HAP-1 (cell line): ENCODE measurements around the gene OPRD1.
"Not testable (repeated sequence)": the region's sequence is repeated elsewhere in the genome, so short reads cannot be mapped to it uniquely, and the experiment has no call there.

Experiments used
- DNase-seq, 2 experiments: peaks; one replicate each; pipeline ENCODE4 v3.0.0-alpha.2; 2016 to 2020; ENCODE audit warnings: low spot score in 2 of 2
- H3K27me3 ChIP-seq: fragments of 250-450 bp; sonication (Bioruptor Pico); 2 replicates; pipeline ENCODE4 v1.5.1; 2020; ENCODE audit warnings: low read depth, mild to moderate bottlenecking, moderate library complexity
- H3K36me3 ChIP-seq: fragments of 250-450 bp; sonication (Bioruptor Pico); replicated peaks from 2 replicates; pipeline ENCODE4 v1.5.1; 2020; ENCODE audit warnings: mild to moderate bottlenecking
- H3K4me1 ChIP-seq: fragments of 250-450 bp; sonication (Bioruptor Pico); 2 replicates; pipeline ENCODE4 v1.5.1; 2020; ENCODE audit warnings: mild to moderate bottlenecking
- H3K4me3 ChIP-seq: fragments of 250-450 bp; sonication (Bioruptor Pico); 2 replicates; pipeline ENCODE4 v1.5.1; 2020; ENCODE audit warnings: mild to moderate bottlenecking, moderate library complexity
- H3K9me3 ChIP-seq: fragments of 250-450 bp; sonication (Bioruptor Pico); 2 replicates; pipeline ENCODE4 v1.5.1; 2020; ENCODE audit warnings: mild to moderate bottlenecking, moderate library complexity
- in situ Hi-C: fragments of 300-500 bp; cut with MboI; formaldehyde crosslinking; loops from 3 replicates; pipeline ENCODE4 v1.14.3; 2020; ENCODE audit warnings: low sequenced_read_pairs, inconsistent platforms, mixed read lengths

OPRD1 gene

DNA sequence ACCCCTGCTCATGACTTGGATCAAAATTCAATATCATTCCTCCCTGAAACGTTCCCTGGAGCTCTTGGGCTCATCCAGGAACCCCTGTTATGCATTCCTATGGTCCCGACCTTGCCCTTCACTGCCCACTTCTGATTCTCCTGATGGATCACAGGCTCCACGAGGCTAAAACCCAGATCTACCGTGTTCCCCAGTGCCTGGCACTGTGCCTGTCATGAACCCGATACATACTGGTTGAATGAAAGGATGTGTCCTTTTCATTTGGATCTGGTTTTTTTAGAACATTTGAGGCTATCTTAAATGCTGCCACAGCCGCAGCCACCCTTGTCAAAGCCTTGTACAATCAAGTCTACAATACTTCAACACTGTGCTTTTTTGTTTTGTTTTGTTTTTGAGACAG lies 22.2 kb upstream of the OPRD1 start:
- Histone ChIP-seq H3K4me3 (no peak overlapping the region), H3K27me3 (no peaks in the 10 kb centered on the region), H3K9me3 (no peaks in the 10 kb centered on the region), H3K36me3 (no peaks in the 10 kb centered on the region), H3K4me1 (no peaks in the 10 kb centered on the region)
- DNase-seq: no peak
- in situ Hi-C loops: loop anchor here (5.0 kb wide), 1 partner anchor 77 kb away; no protein-coding TSS in a partner anchor

DNA sequence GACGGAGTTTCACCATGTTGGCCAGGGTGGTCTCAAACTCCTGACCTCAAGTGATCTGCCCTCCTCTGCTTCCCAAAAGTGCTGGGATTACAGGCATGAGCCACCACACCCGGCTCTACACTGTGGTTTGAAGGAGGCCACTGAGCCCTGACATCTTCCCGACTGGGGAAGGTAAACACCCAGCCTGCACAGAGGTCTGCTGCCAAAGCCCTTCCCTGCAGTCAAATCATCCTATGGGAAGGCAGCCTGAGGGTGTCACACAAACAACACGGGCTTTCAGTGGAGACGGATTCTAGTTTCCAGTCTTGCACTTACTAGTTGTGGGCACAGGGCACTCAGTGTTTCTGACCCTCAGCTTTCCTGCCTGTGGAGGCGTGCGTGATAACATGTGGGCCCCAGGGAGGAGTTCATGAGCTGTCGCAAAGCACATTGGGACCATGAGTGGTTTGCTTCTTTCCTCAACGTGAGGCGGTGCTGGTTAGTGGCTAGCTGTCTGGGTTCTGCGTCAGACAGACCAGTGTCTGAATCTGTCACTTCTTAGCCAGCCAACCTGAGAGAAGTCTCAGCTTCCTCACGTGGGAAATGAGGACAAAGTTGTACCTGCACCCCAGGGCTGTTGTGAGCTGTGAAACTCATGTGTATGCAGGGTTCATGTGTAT lies 21.5 kb upstream of the OPRD1 start:
- Histone ChIP-seq H3K36me3 (no peaks in the 10 kb centered on the region), H3K4me3 (no peak overlapping the region), H3K9me3 (no peaks in the 10 kb centered on the region), H3K4me1 (no peaks in the 10 kb centered on the region), H3K27me3 (no peaks in the 10 kb centered on the region)
- in situ Hi-C loops: no loop called here
- DNase-seq: no peak

DNA sequence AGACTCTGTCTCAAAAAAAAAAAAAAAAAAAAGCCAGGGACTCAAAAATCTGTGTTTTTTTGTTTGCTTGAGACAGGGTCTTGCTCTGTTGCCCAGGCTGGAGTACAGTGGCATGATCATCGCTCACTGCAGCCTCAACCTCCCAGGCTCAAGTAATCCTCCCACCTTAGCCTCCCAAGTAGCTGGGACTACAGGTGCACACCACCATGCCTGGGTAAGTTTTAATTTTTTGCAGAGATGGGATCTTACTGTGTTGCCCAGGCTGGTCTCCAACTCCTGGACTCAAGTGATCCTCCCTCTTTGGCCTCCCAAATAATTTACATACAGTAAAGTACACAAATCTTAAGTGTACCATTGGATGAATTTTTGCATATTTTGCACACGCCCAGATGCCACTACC lies 20.0 kb upstream of the OPRD1 start:
- H3K4me1 ChIP-seq, in situ Hi-C loops, H3K36me3 ChIP-seq: not testable (repeated sequence)

DNA sequence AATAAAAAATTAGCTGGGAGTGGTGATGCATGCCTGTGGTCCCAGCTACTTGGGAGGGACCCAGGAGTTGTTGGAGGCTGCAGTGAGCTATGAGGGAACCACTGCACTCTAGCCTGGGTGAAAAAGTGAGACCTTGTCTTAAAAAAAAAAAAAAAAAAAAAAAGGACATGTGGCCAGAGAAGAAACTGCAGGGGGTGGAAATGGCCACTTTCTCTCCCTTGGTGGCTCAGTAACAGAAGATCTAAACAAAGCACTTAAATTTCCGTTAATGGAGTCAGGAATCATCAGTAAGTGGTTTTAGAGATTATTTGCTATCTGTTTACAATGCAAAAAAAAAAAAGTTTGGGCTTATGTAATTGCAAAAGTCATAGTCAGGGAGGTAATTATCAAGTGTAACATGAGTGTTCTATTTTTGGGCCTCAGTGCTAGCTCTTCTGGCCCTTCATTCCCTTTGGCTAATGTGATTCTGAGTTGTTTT lies 19.3 kb upstream of the OPRD1 start:
- H3K27me3 ChIP-seq: no peaks in the 10 kb centered on the region
- H3K4me1 ChIP-seq: no peaks in the 10 kb centered on the region
- in situ Hi-C loops: no loop called here
- H3K36me3 ChIP-seq: no peaks in the 10 kb centered on the region
- no peaks in the 10 kb centered on the region for H3K9me3 ChIP-seq
- DNase-seq: no peak
- H3K4me3 ChIP-seq: no peak overlapping the region

More for the DNA sequence above, 20.0 kb upstream of the OPRD1 start:
- not testable (repeated sequence) for H3K4me3 ChIP-seq, H3K27me3 ChIP-seq, H3K9me3 ChIP-seq, DNase-seq

DNA sequence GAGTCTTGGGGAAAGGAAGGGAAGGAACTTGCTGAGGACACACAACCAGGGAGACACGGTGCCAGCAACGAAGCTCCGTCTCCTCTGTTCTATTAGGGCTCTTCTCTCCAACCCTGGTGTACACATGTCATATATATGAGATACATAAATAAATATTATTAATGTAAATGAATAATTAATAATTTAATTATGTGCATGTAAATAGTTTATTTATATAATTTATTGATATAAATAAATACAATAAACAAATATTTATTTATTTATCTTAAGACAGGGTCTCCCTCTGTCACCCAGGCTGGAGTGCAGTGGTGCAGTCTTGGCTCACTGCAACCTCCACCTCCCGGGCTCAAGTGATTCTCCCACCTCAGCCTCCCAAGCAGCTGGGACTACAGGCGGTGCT lies 17.4 kb upstream of the OPRD1 start:
- H3K4me1 ChIP-seq, H3K27me3 ChIP-seq, H3K4me3 ChIP-seq, DNase-seq, H3K36me3 ChIP-seq, H3K9me3 ChIP-seq, in situ Hi-C loops: not testable (repeated sequence)

DNA sequence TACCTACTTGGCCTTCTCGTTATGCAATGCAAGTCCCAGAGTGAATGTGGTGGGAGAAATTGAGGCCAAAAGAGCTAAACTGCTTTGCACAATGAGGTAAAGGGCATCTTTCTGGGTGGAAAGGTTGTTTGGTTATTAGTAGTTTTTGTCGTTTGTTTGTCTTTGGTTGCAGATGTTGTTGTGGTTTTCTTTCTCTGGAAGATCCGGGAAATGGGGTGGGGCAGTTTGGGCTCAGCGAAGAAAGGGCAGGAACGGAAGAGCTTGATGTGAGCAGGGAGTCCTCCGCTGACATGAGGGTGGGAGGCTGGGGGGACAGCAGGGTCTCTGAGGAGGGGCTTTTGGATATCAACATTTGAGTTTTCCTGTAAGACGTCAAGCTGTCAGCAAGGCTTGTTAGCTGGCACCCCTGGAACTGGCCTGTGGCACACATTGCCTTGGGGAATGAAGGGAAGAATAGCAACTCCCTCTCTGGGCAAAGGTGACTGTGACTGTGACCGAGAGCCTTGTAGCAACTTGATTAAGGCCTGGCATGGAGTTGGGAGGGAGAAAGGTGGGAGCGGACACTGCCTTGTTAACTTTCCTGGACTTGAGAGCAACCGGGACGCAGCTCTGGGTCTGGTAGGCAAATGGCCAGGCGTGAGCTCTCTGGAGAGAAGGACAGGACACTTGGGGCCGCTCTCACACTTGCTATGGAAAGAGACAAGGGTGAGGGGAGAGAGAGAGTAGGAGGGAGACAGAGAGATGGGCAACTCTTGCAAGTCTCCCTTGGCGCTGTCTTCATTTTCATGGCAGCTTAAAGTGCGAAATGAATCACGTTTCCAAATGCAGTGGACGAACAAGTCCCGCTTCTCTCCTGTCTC lies 15.4 kb upstream of the OPRD1 start:
- no peaks in the 10 kb centered on the region for H3K36me3 ChIP-seq
- DNase-seq: no peak
- in situ Hi-C loops: no loop called here
- H3K9me3 ChIP-seq: no peaks in the 10 kb centered on the region
- H3K4me1 ChIP-seq: no peaks in the 10 kb centered on the region
- H3K4me3 ChIP-seq: no peak overlapping the region
- no peaks in the 10 kb centered on the region for H3K27me3 ChIP-seq

DNA sequence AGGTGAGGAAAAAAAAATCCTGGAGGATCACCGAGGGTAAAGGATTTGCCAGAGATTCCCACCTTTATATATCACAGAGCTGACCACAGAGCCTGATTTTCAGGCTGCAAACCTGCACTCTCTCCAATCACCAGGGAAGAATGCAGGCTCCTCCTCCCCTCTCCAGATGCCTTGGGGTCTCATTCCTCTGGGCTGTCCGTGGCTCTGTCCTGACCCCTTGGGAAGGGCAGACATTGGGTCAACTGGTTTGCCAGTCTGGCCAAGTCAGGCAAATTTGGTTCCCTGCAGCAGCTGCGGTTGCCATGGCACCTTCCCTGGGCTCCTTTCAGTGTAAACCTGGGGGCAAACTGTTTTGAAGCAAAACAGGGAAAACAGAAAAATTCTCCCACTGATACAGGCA lies 11.6 kb upstream of the OPRD1 start:
- no peaks in the 10 kb centered on the region for H3K4me1 ChIP-seq
- H3K4me3 ChIP-seq: no peak overlapping the region
- no peaks in the 10 kb centered on the region for H3K27me3 ChIP-seq
- DNase-seq: no peak
- no peaks in the 10 kb centered on the region for H3K36me3 ChIP-seq
- no peaks in the 10 kb centered on the region for H3K9me3 ChIP-seq
- in situ Hi-C loops: no loop called here

DNA sequence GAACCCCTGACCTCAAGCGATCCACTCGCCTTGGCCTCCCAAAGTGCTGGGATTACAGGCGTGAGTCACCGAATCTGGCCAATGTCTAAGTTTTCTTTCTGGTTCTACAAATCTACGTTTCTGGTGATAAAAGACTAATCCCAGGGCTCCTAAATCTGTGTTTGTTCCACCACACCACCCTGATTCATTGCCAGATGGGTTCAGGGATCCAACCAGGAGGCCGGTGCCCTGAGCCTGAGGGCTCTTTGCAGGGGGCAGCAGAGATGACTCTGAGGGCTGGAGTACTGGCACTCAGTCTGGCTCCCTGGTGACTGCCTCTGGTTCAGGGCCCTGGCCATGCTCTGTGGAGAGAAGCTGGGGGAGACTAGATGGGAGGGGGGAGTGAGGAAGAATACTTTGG lies 10.5 kb upstream of the OPRD1 start:
- Histone ChIP-seq H3K36me3 (no peaks in the 10 kb centered on the region), H3K4me1 (no peaks in the 10 kb centered on the region), H3K4me3 (no peak overlapping the region), H3K27me3 (no peaks in the 10 kb centered on the region), H3K9me3 (no peaks in the 10 kb centered on the region)
- DNase-seq: no peak
- in situ Hi-C loops: no loop called here

DNA sequence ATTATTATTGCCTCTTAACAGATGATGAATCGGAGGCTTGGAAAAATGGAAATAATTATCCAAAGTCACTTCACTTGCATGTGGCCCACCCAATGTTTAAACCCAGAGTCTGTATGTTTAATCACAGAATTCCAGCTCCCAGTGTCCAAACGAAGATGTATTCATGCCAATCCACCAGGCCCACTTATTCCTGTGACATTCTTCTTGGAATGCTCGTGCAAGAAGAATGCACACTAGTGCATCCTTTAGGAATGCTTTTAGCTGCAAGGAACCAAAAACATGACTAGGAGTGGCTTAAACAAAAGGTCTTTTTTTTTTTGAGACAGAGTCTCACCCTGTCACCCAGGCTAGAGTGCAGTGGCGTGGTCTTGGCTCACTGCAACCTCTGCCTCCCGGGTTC lies 8.9 kb upstream of the OPRD1 start:
- no peak for DNase-seq
- H3K27me3 ChIP-seq: no peaks in the 10 kb centered on the region
- no peaks in the 10 kb centered on the region for H3K36me3 ChIP-seq
- H3K4me1 ChIP-seq: no peaks in the 10 kb centered on the region
- in situ Hi-C loops: no loop called here
- H3K9me3 ChIP-seq: no peaks in the 10 kb centered on the region
- H3K4me3 ChIP-seq: no peak overlapping the region

DNA sequence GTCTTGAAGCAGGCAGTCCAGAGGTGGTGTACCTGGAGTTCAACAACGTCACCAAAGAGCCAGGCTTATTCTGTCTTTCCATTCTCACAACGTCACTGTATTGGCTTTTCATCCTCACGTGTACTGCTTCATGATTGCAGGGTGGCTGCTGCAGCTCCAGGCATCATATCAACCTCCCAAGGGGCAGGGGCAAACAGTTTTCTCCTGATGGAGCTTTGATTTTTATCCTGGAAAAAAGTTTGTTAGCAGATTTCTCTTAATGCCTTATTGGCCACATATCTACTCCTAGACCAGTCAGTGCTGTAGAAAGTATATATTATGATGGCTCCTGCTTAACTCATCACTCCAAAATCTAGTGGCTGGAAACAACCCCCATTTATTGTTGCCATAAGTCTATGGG lies 8.3 kb upstream of the OPRD1 start:
- no peaks in the 10 kb centered on the region for H3K4me1 ChIP-seq
- in situ Hi-C loops: no loop called here
- no peaks in the 10 kb centered on the region for H3K9me3 ChIP-seq
- DNase-seq: no peak
- H3K27me3 ChIP-seq: no peaks in the 10 kb centered on the region
- H3K36me3 ChIP-seq: no peaks in the 10 kb centered on the region
- no peak overlapping the region for H3K4me3 ChIP-seq

DNA sequence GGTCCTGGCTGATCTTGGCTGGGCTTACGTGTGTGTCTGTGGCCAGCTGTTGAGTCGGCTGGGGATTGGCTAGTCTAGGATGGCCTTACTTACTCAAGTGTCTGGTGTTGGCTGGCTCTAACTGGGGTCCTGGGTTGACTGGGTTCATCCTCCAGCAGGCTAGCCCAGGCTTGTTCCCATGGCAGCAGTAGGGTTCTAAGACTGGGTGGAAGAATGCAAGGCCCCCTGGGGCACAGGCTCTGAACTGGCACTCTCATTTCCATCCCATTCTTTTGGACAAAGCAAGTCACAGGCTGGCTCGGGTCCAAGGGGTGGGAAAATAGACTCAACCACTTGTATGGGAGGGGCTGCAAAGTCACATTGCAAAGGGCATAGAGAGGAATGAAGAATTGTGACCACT lies 7.9 kb upstream of the OPRD1 start:
- in situ Hi-C loops: no loop called here
- H3K4me1 ChIP-seq: no peaks in the 10 kb centered on the region
- peak in 1 of 2 experiments; percentile 76 for DNase-seq

DNA sequence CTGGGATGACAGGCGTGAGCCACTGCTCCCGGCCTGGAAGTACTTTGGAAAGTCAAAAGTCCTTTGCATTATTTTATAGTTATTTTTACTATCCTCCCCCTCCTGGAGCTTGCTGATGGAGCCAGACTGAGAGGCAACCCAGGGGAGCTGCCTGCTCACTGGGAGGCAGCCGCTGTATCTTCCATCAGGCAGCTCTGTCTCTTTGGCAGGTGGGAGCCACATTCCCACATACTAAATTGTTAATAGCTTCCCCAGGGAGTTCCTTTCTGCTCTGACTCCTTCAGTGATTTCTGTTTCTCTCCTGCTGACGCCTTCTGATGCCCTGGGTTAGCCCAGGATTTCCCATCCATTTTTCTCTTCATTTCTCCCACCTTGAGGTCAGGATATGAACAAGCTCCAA lies 4.9 kb upstream of the OPRD1 start:
- peaks cover 19% of the 10 kb centered on the region for H3K27me3 ChIP-seq
- H3K4me3 ChIP-seq: no peak overlapping the region
- in situ Hi-C loops: no loop called here
- H3K9me3 ChIP-seq: no peaks in the 10 kb centered on the region
- no peaks in the 10 kb centered on the region for H3K36me3 ChIP-seq
- no peak for DNase-seq
- H3K4me1 ChIP-seq: no peaks in the 10 kb centered on the region

More for the DNA sequence above, 7.9 kb upstream of the OPRD1 start:
- Histone ChIP-seq H3K36me3 (no peaks in the 10 kb centered on the region), H3K4me3 (no peak overlapping the region), H3K9me3 (no peaks in the 10 kb centered on the region), H3K27me3 (no peaks in the 10 kb centered on the region)

DNA sequence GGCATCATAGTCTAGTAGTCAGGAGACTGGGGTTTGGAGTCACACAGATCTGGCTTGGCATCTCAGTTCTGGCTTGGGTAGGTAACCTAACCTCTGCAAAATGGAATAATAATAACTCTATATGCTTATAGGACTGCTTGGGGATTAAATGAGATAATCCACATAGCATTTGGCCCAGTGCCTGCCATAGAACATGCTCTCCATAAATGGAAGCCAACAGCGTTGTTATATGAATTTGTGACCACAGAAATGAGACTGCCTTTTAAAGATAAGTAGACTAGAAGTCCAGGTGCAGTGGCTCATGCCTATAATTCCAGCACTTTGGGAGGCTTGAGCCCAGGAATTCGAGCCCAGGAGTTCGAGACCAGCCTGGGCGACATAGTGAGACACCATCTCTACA lies 4.0 kb upstream of the OPRD1 start:
- Histone ChIP-seq H3K36me3 (no peaks in the 10 kb centered on the region), H3K27me3 (peaks cover 27% of the 10 kb centered on the region), H3K4me3 (no peak overlapping the region), H3K4me1 (no peaks in the 10 kb centered on the region), H3K9me3 (no peaks in the 10 kb centered on the region)
- no peak for DNase-seq
- in situ Hi-C loops: no loop called here

DNA sequence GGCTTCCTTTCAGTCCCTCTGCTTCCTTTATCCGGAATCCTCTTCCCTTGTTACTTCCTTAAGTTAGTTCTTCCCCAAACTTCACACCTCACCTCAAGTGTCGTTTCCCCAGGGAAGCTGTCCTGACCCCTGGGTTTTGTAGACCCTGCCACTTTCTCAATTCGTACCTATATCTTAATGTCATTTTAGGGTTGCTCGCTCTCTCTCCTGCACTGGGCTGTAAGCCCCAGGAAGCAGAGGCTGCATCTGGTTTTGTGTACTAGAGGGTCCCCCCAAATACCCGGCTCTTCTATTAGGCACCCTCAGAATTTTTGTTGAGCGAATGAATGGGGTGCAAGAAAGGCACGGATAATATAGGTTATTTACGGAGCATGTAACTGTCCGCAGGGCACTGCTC lies 603 bp upstream of the OPRD1 start:
- in situ Hi-C loops: no loop called here
- Histone ChIP-seq H3K27me3 (peaks cover 53% of the 10 kb centered on the region), H3K36me3 (no peaks in the 10 kb centered on the region), H3K9me3 (no peaks in the 10 kb centered on the region), H3K4me1 (no peaks in the 10 kb centered on the region), H3K4me3 (no peak overlapping the region)
- no peak for DNase-seq
